ENCODE data around the gene GPBP1L1.

The GPBP1L1 gene

GRCh38 chr1:45619149-45619921 lies 67.0 kb downstream of the GPBP1L1 start:
- Histone ChIP-seq H3K4me2 (ENCODE audit: low read length) (no peak overlapping the region), H3K79me2 (ENCODE audit: control insufficient read depth, low read length) (no peaks in the 10 kb centered on the region), H3K4me1 (ENCODE audit: control insufficient read depth, low read length) (peaks cover 18% of the 10 kb centered on the region), H3K4me3 (ENCODE audit: low read length) (no peak overlapping the region), H3K9me3 (ENCODE audit: control insufficient read depth, insufficient read depth, low read length) (no peaks in the 10 kb centered on the region), H3K36me3 (ENCODE audit: control insufficient read depth, low read length) (peaks cover 76% of the 10 kb centered on the region), H3K9me2 (replicated peaks; ENCODE audit: control insufficient read depth, low read length) (no peaks in the 10 kb centered on the region), H3K27me3 (ENCODE audit: control insufficient read depth, low read length) (no peaks in the 10 kb centered on the region), H3K27ac (ENCODE audit: low read depth, low read length) (no peak overlapping the region; the same call in 1 of the 2 replicates), H3F3A (ENCODE audit: control insufficient read depth, insufficient read depth) (peaks cover 62% of the 10 kb centered on the region), H4K20me1 (ENCODE audit: control insufficient read depth, insufficient read depth, low read depth, low read length) (peaks cover 7% of the 10 kb centered on the region)
- TF ChIP-seq CTCF (IDR thresholded peaks at IDR 0.05; ENCODE audit: low read depth, low read length, poor library complexity, severe bottlenecking): no peak
- TF ChIP-seq EZH2phosphoT487 (IDR thresholded peaks at IDR 0.05; ENCODE audit: borderline replicate concordance, low read length): no peak

- Histone ChIP-seq H3K4me3 (ENCODE audit: low read length) (no peak overlapping the region), H3K4me1 (ENCODE audit: control insufficient read depth, low read length) (peaks cover 35% of the 10 kb centered on the region), H3K9me3 (ENCODE audit: control insufficient read depth, insufficient read depth, low read length) (no peaks in the 10 kb centered on the region), H3K27me3 (ENCODE audit: control insufficient read depth, low read length) (no peaks in the 10 kb centered on the region), H4K20me1 (ENCODE audit: control insufficient read depth, insufficient read depth, low read depth, low read length) (peaks cover 13% of the 10 kb centered on the region), H3K9me2 (replicated peaks; ENCODE audit: control insufficient read depth, low read length) (no peaks in the 10 kb centered on the region), H3F3A (ENCODE audit: control insufficient read depth, insufficient read depth) (peaks cover 69% of the 10 kb centered on the region), H3K79me2 (ENCODE audit: control insufficient read depth, low read length) (peaks cover 6% of the 10 kb centered on the region), H3K27ac (ENCODE audit: low read depth, low read length) (no peak overlapping the region), H3K36me3 (ENCODE audit: control insufficient read depth, low read length) (peaks cover 86% of the 10 kb centered on the region), H3K4me2 (ENCODE audit: low read length) (no peak overlapping the region)
- TF ChIP-seq CTCF (IDR thresholded peaks at IDR 0.05; ENCODE audit: low read depth, low read length, poor library complexity, severe bottlenecking) (no peak), EZH2phosphoT487 (IDR thresholded peaks at IDR 0.05; ENCODE audit: borderline replicate concordance, low read length) (no peak)
Measured at GRCh38 chr1:45617618-45618017, 68.7 kb downstream of the GPBP1L1 start.

DNA sequence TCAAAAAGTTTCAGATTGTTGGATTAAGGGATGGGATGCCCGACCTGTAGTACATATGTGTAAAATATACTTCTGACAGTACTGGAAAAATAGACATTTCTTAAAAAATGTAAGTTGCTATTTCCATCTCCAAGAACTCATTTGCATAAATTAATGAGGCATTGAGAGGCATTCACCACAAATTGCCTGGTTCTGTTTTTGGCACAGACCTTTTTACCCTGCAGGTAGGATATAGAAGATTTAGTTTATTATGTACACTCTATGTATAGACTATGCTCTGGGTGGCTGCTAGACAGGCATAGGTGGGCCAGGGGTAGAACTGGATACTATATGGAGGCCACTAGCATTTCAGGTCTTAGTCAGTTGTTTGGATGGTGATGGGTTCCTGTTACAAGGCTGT lies 70.4 kb downstream of the GPBP1L1 start:
- H3K4me3 ChIP-seq (ENCODE audit: low read length): no peak overlapping the region
- H3K79me2 ChIP-seq (ENCODE audit: control insufficient read depth, low read length): peaks cover 14% of the 10 kb centered on the region
- TF ChIP-seq CTCF (IDR thresholded peaks at IDR 0.05; ENCODE audit: low read depth, low read length, poor library complexity, severe bottlenecking) (no peak), EZH2phosphoT487 (IDR thresholded peaks at IDR 0.05; ENCODE audit: borderline replicate concordance, low read length) (no peak)
- peaks cover 68% of the 10 kb centered on the region for H3F3A ChIP-seq (ENCODE audit: control insufficient read depth, insufficient read depth)
- peaks cover 42% of the 10 kb centered on the region for H3K4me1 ChIP-seq (ENCODE audit: control insufficient read depth, low read length)
- H3K36me3 ChIP-seq (ENCODE audit: control insufficient read depth, low read length): peaks cover 94% of the 10 kb centered on the region
- H3K4me2 ChIP-seq (ENCODE audit: low read length): no peak overlapping the region
- no peak overlapping the region for H3K27ac ChIP-seq (ENCODE audit: low read depth, low read length)
- no peaks in the 10 kb centered on the region for H3K27me3 ChIP-seq (ENCODE audit: control insufficient read depth, low read length)
- H3K9me2 ChIP-seq (replicated peaks; ENCODE audit: control insufficient read depth, low read length): no peaks in the 10 kb centered on the region
- peaks cover 14% of the 10 kb centered on the region for H4K20me1 ChIP-seq (ENCODE audit: control insufficient read depth, insufficient read depth, low read depth, low read length)
- H3K9me3 ChIP-seq (ENCODE audit: control insufficient read depth, insufficient read depth, low read length): no peaks in the 10 kb centered on the region

Data from DOHH2 (cell line).